CD14-positive monocyte (primary cell): ENCODE results near the gene PCNP. TPM values are rescaled to one million over a fixed set of nuclear protein-coding genes. Genes with fewer than 3 reads are reported as not detected.

Experiments used
- DNase-seq, 3 donors: peaks; one replicate each; pipeline ENCODE4 v3.0.0-alpha.2; 2011 to 2022
- H2AFZ ChIP-seq: 2 replicates; pipeline ENCODE4 v1.6.0; 2012; ENCODE audit warnings: mild to moderate bottlenecking, low read depth, low read length, inconsistent platforms; ENCODE audit not compliant: insufficient read depth, poor library complexity, severe bottlenecking
- H3K27ac ChIP-seq, 2 donors: 1 replicate in 1 of 2; 2 replicates in 1 of 2; pipeline ENCODE4 v1.5.1; 2012 to 2013; ENCODE audit warnings: low read length in 2 of 2, control low read depth in 1 of 2, inconsistent platforms in 1 of 2, low read depth in 1 of 2, mild to moderate bottlenecking in 1 of 2
- H3K27me3 ChIP-seq, 2 donors: one replicate each; pipeline versions ENCODE4 v1.6.0 to v1.6.1; 2011 to 2013; ENCODE audit warnings: low read length in 2 of 2; ENCODE audit not compliant: control insufficient read depth in 2 of 2, insufficient read depth in 2 of 2
- H3K36me3 ChIP-seq, 2 donors: replicated peaks in 1 of 2; 1 replicate in 1 of 2; 2 replicates in 1 of 2; pipeline versions ENCODE4 v1.5.1 to v1.6.1; 2012 to 2013; ENCODE audit warnings: low read length in 2 of 2, control low read depth in 1 of 2, inconsistent platforms in 1 of 2, mild to moderate bottlenecking in 1 of 2; ENCODE audit not compliant: insufficient read depth in 2 of 2, control insufficient read depth in 1 of 2
- H3K4me1 ChIP-seq, 2 donors: 1 replicate in 1 of 2; 2 replicates in 1 of 2; pipeline versions ENCODE4 v1.5.1 to v1.6.1; 2012 to 2013; ENCODE audit warnings: low read length in 2 of 2, control low read depth in 1 of 2, inconsistent platforms in 1 of 2, mild to moderate bottlenecking in 1 of 2, moderate library complexity in 1 of 2; ENCODE audit not compliant: insufficient read depth in 2 of 2, control insufficient read depth in 1 of 2
- H3K4me2 ChIP-seq: replicated peaks from 2 replicates; pipeline ENCODE3; 2012; ENCODE audit warnings: low read length, moderate library complexity, mild to moderate bottlenecking; ENCODE audit not compliant: poor library complexity, severe bottlenecking; ENCODE audit errors: extremely low read depth
- H3K4me3 ChIP-seq, 3 experiments: fragments of 200-600 bp in 1 of 3; sonication (generic) in 1 of 3; replicated peaks in 1 of 3; 1 replicate in 2 of 3; 2 replicates in 1 of 3; pipeline ENCODE4 v1.5.1; 2011 to 2013; ENCODE audit warnings: low read length in 3 of 3, mild to moderate bottlenecking in 3 of 3, control low read depth in 2 of 3, low read depth in 2 of 3, inconsistent platforms in 1 of 3, moderate library complexity in 1 of 3
- H3K79me2 ChIP-seq: 2 replicates; pipeline ENCODE4 v1.6.0; 2012; ENCODE audit warnings: mild to moderate bottlenecking, control low read depth, inconsistent platforms, low read length, moderate library complexity; ENCODE audit not compliant: insufficient read depth
- H3K9ac ChIP-seq: 2 replicates; pipeline ENCODE4 v1.6.0; 2017; ENCODE audit warnings: low read length, mild to moderate bottlenecking; ENCODE audit not compliant: insufficient read depth, poor library complexity, severe bottlenecking
- H3K9me3 ChIP-seq, 2 donors: replicated peaks in 1 of 2; 1 replicate in 1 of 2; 2 replicates in 1 of 2; pipeline versions ENCODE4 v1.5.1 to v1.6.1; 2012 to 2013; ENCODE audit warnings: low read length in 2 of 2, control low read depth in 1 of 2; ENCODE audit not compliant: control insufficient read depth in 1 of 2, insufficient read depth in 1 of 2
- H4K20me1 ChIP-seq: 2 replicates; pipeline ENCODE4 v1.6.0; 2012; ENCODE audit warnings: mild to moderate bottlenecking, low read length, control low read depth, moderate library complexity; ENCODE audit not compliant: insufficient read depth
- H3K27ac Mint-ChIP-seq, 7 donors: one replicate each; pipeline ENCODE4 v1.8.0; 2020; ENCODE audit warnings: mild to moderate bottlenecking in 7 of 7, mixed read lengths in 7 of 7, moderate library complexity in 6 of 7, inconsistent platforms in 2 of 7
- H3K27me3 Mint-ChIP-seq, 3 donors: one replicate each; pipeline ENCODE4 v1.8.0; 2021 to 2022; ENCODE audit warnings: low read depth in 3 of 3, mild to moderate bottlenecking in 3 of 3, mixed read lengths in 3 of 3, moderate library complexity in 3 of 3, inconsistent platforms in 1 of 3
- H3K36me3 Mint-ChIP-seq, 2 donors: one replicate each; pipeline ENCODE4 v1.8.0; 2020; ENCODE audit warnings: mixed read lengths in 2 of 2, inconsistent platforms in 1 of 2, mild to moderate bottlenecking in 1 of 2
- H3K4me1 Mint-ChIP-seq: one replicate; pipeline ENCODE4 v1.8.0; 2020; ENCODE audit warnings: mild to moderate bottlenecking, mixed read lengths
- H3K4me3 Mint-ChIP-seq, 2 donors: one replicate each; pipeline ENCODE4 v1.8.0; 2020; ENCODE audit warnings: mild to moderate bottlenecking in 2 of 2, mixed read lengths in 2 of 2, moderate library complexity in 1 of 2
- H3K9me3 Mint-ChIP-seq, 7 donors: one replicate each; pipeline ENCODE4 v1.8.0; 2020 to 2022; ENCODE audit warnings: mixed read lengths in 7 of 7, mild to moderate bottlenecking in 6 of 7, moderate library complexity in 6 of 7, inconsistent platforms in 2 of 7
- CTCF ChIP-seq: fragments of 200-600 bp; IDR thresholded peaks from one replicate; pipeline ENCODE4 v1.8.0; 2022; ENCODE audit warnings: antibody characterized with exemption, mild to moderate bottlenecking
- WGBS: methylation state at CpG from one replicate; pipeline ENCODE4 v1.1.5; 2013; ENCODE audit warnings: missing lambda C conversion rate; ENCODE audit not compliant: insufficient coverage; 5-methylcytosine and 5-hydroxymethylcytosine counted together
- intact Hi-C, 2 donors: fragments of 100-400 bp; cut with micrococcal nuclease; formaldehyde crosslinking; loops; one replicate each; pipeline versions ENCODE4 v1.15.0 to v1.15.1; 2023
- polyA plus RNA-seq, 3 donors: library from polyadenylated mRNA; depleted of rRNA in 1 of 3; unstranded in 2 of 3; stranded (reverse) in 1 of 3; fragments of 300-500 nt in 2 of 3; fragments of >200 nt in 1 of 3; fragmentation: Illumina TruSeq in 2 of 3; gene quantifications; 1 replicate in 2 of 3; 2 replicates in 1 of 3; pipeline ENCODE4 v1.2.3, GENCODE V29; 2012 to 2021

PCNP gene
- polyA plus RNA-seq, 3 donors = 32.0 to 68.2 (median 57.4) TPM

- no peak for DNase-seq
- H3K27ac ChIP-seq = no peak overlapping the region
- TF ChIP-seq CTCF = no peak
- H3K4me1 ChIP-seq = no peaks in the 10 kb centered on the region
- H3K79me2 ChIP-seq = no peaks in the 10 kb centered on the region
- H3K9me3 ChIP-seq = peaks cover 0 to 4% of the 10 kb centered on the region in 2 donors
- no peaks in the 10 kb centered on the region for H3K27me3 ChIP-seq
- H4K20me1 ChIP-seq = no peaks in the 10 kb centered on the region
- no peaks in the 10 kb centered on the region for H3K36me3 Mint-ChIP-seq
- peaks cover 2 to 22% (median 11%) of the 10 kb centered on the region in 7 donors for H3K9me3 Mint-ChIP-seq
- no peak overlapping the region for H3K27ac Mint-ChIP-seq
- H3K4me3 Mint-ChIP-seq = no peak overlapping the region
- H3K36me3 ChIP-seq = no peaks in the 10 kb centered on the region
- H3K9ac ChIP-seq = no peak overlapping the region
- no peak overlapping the region for H3K4me2 ChIP-seq
- H2AFZ ChIP-seq = no peak overlapping the region
- H3K27me3 Mint-ChIP-seq = peaks cover 0 to 1% (median 0%) of the 10 kb centered on the region in 3 donors
- no peak overlapping the region for H3K4me3 ChIP-seq
- intact Hi-C loops = no loop called here
- H3K4me1 Mint-ChIP-seq = no peaks in the 10 kb centered on the region
- WGBS = no CpG with 5 or more reads among the region's 1 CpG
These were observed 49.7 kb downstream of the PCNP start for GRCh38 chr3:101623656-101624055.

- intact Hi-C loops = no loop called here
- Mint-ChIP-seq H3K9me3 (peaks cover 2 to 16% (median 8%) of the 10 kb centered on the region in 7 donors), H3K4me1 (no peaks in the 10 kb centered on the region), H3K27me3 (no peaks in the 10 kb centered on the region), H3K4me3 (no peak overlapping the region), H3K36me3 (no peaks in the 10 kb centered on the region), H3K27ac (no peak overlapping the region)
- no peaks in the 10 kb centered on the region for H3K4me1 ChIP-seq
- peaks cover 0 to 4% of the 10 kb centered on the region in 2 donors for H3K9me3 ChIP-seq
- H3K36me3 ChIP-seq = no peaks in the 10 kb centered on the region
- TF ChIP-seq CTCF = no peak
- no peak overlapping the region for H2AFZ ChIP-seq
- no peak overlapping the region for H3K9ac ChIP-seq
- WGBS = 95% methylated on average over 2 of the region's 2 CpGs
- H3K27ac ChIP-seq = no peak overlapping the region
- DNase-seq = no peak
- H4K20me1 ChIP-seq = no peaks in the 10 kb centered on the region
- H3K79me2 ChIP-seq = no peaks in the 10 kb centered on the region
- H3K4me2 ChIP-seq = no peak overlapping the region
- no peaks in the 10 kb centered on the region for H3K27me3 ChIP-seq
- H3K4me3 ChIP-seq = no peak overlapping the region
These were observed 50.9 kb downstream of the PCNP start for GRCh38 chr3:101624857-101625256.
